Measurements from ENCODE around the gene HDAC4. TPM values are rescaled to one million over a fixed set of nuclear protein-coding genes. Genes with fewer than 3 reads are reported as not detected.

Gene HDAC4
- total and polyA plus RNA-seq, 4 donors: 2.9 to 37.2 (median 4.4) TPM

DNA sequence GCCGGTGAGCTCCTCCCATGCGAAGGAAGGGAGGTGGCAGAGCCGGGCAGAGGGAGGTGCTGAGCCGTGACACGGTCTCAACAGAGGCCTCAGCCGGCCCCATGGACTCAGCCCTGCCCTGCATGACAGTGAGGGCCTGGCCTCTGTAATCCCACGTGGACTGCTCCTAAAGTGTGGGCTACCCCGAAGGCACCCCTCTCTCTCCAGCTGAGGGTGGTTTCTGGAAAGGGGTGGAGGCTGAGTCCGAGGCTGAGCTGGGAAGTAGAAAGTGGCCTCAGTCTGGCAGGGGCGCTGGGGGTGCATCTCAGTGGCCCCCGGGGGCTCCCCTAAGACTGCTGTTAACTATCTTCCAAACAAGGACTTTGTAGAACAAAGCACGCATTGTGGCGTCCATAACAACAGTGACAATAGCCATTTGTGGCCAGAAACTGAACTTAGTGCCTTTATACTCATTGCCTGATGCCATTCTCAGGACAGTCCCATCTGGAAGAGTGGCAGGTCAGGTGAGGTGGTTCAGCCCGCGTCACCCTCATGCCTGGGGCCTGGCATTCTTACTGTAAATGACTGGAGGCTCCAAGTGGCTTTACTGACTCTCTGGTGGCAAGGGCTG lies 360.6 kb downstream of the HDAC4 start (continued):
- TF ChIP-seq, protein P1, sequence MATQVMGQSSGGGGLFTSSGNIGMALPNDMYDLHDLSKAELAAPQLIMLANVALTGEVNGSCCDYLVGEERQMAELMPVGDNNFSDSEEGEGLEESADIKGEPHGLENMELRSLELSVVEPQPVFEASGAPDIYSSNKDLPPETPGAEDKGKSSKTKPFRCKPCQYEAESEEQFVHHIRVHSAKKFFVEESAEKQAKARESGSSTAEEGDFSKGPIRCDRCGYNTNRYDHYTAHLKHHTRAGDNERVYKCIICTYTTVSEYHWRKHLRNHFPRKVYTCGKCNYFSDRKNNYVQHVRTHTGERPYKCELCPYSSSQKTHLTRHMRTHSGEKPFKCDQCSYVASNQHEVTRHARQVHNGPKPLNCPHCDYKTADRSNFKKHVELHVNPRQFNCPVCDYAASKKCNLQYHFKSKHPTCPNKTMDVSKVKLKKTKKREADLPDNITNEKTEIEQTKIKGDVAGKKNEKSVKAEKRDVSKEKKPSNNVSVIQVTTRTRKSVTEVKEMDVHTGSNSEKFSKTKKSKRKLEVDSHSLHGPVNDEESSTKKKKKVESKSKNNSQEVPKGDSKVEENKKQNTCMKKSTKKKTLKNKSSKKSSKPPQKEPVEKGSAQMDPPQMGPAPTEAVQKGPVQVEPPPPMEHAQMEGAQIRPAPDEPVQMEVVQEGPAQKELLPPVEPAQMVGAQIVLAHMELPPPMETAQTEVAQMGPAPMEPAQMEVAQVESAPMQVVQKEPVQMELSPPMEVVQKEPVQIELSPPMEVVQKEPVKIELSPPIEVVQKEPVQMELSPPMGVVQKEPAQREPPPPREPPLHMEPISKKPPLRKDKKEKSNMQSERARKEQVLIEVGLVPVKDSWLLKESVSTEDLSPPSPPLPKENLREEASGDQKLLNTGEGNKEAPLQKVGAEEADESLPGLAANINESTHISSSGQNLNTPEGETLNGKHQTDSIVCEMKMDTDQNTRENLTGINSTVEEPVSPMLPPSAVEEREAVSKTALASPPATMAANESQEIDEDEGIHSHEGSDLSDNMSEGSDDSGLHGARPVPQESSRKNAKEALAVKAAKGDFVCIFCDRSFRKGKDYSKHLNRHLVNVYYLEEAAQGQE (IDR thresholded peaks at IDR 0.05): no peak
- no peak for TF ChIP-seq JUND (IDR thresholded peaks at IDR 0.05)
- no peak for TF ChIP-seq RAD21 (IDR thresholded peaks at IDR 0.05)
- TF ChIP-seq HNF4G (IDR thresholded peaks at IDR 0.05): no peak

DNA sequence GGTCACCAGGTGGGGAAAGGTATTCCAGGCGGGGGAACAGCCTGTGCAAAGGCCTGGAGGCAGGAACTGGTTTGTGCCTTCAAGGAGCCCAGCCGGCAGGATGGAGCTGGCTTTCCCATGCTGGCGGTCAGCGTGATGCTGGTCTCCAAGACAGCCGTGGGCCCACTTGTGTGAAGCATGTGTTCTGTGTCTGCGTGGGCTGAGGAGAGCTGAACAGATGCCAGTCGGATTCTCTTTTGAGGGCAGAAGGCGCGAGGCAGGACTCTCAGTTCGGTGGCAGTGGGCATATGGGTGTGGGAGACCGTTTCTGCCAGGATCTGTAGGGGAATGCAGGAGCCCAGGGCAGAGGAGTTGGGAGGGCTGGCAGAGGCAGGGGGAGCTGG lies 361.4 kb downstream of the HDAC4 start:
- Histone ChIP-seq H3K27ac (ENCODE audit: low read depth in 1 of 2, low read length in 2 of 2) (no peak overlapping the region), H3K9ac (ENCODE audit: low read depth in 1 of 2, low read length in 2 of 2) (no peak overlapping the region), H3K4me1 (ENCODE audit: control insufficient read depth in 4 of 4, insufficient read depth in 4 of 4, low read length in 3 of 4) (no peaks in the 10 kb centered on the region), H3K9me3 (ENCODE audit: control insufficient read depth in 4 of 4, low read length in 3 of 4) (no peaks in the 10 kb centered on the region), H3K36me3 (ENCODE audit: control insufficient read depth in 4 of 4, insufficient read depth in 3 of 4, low read depth in 1 of 4, low read length in 3 of 4) (no peaks in the 10 kb centered on the region), H3K27me3 (ENCODE audit: control insufficient read depth in 4 of 4, insufficient read depth in 4 of 4, low read length in 3 of 4) (no peaks in the 10 kb centered on the region), H3K4me3 (ENCODE audit: low read depth in 1 of 3, low read length in 3 of 3) (no peak overlapping the region)
- TF ChIP-seq RXRA (IDR thresholded peaks at IDR 0.05) (no peak), HNF4G (IDR thresholded peaks at IDR 0.05) (no peak), GABPA (IDR thresholded peaks at IDR 0.05 in 1 of 2, conservative IDR thresholded peaks at IDR 0.05 in 1 of 2) (no peak), NR2F2 (IDR thresholded peaks at IDR 0.05) (no peak), YY1 (IDR thresholded peaks at IDR 0.05) (no peak), FOXA2 (IDR thresholded peaks at IDR 0.05) (no peak), JUND (IDR thresholded peaks at IDR 0.05) (no peak), TAF1 (conservative IDR thresholded peaks at IDR 0.05) (no peak)
- TF ChIP-seq, protein P1 (IDR thresholded peaks at IDR 0.05): no peak
- TF ChIP-seq, protein P2, sequence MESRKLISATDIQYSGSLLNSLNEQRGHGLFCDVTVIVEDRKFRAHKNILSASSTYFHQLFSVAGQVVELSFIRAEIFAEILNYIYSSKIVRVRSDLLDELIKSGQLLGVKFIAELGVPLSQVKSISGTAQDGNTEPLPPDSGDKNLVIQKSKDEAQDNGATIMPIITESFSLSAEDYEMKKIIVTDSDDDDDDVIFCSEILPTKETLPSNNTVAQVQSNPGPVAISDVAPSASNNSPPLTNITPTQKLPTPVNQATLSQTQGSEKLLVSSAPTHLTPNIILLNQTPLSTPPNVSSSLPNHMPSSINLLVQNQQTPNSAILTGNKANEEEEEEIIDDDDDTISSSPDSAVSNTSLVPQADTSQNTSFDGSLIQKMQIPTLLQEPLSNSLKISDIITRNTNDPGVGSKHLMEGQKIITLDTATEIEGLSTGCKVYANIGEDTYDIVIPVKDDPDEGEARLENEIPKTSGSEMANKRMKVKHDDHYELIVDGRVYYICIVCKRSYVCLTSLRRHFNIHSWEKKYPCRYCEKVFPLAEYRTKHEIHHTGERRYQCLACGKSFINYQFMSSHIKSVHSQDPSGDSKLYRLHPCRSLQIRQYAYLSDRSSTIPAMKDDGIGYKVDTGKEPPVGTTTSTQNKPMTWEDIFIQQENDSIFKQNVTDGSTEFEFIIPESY (IDR thresholded peaks at IDR 0.05): no peak
- TF ChIP-seq, protein P3, sequence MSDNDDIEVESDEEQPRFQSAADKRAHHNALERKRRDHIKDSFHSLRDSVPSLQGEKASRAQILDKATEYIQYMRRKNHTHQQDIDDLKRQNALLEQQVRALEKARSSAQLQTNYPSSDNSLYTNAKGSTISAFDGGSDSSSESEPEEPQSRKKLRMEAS (IDR thresholded peaks at IDR 0.05): no peak
- TF ChIP-seq, protein P4, sequence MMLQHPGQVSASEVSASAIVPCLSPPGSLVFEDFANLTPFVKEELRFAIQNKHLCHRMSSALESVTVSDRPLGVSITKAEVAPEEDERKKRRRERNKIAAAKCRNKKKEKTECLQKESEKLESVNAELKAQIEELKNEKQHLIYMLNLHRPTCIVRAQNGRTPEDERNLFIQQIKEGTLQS (IDR thresholded peaks at IDR 0.05): no peak
- TF ChIP-seq, protein P5, sequence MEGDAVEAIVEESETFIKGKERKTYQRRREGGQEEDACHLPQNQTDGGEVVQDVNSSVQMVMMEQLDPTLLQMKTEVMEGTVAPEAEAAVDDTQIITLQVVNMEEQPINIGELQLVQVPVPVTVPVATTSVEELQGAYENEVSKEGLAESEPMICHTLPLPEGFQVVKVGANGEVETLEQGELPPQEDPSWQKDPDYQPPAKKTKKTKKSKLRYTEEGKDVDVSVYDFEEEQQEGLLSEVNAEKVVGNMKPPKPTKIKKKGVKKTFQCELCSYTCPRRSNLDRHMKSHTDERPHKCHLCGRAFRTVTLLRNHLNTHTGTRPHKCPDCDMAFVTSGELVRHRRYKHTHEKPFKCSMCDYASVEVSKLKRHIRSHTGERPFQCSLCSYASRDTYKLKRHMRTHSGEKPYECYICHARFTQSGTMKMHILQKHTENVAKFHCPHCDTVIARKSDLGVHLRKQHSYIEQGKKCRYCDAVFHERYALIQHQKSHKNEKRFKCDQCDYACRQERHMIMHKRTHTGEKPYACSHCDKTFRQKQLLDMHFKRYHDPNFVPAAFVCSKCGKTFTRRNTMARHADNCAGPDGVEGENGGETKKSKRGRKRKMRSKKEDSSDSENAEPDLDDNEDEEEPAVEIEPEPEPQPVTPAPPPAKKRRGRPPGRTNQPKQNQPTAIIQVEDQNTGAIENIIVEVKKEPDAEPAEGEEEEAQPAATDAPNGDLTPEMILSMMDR (IDR thresholded peaks at IDR 0.05; ENCODE audit: low read depth, low read length, missing input control): no peak
- 80% methylated on average over 11 of the region's 11 CpGs for WGBS
- DNase-seq (ENCODE audit: low spot score): no peak
